ENCODE results near the gene DDX10.

GRCh38 chr11:108813086-108813485 lies 148.2 kb downstream of the DDX10 start:
- no peak for TF ChIP-seq POLR2AphosphoS5 (IDR thresholded peaks at IDR 0.05)
- TF ChIP-seq EP300 (conservative IDR thresholded peaks at IDR 0.05; ENCODE audit: poor library complexity, severe bottlenecking): no peak
- no peak for TF ChIP-seq REST (IDR thresholded peaks at IDR 0.05; ENCODE audit: borderline replicate concordance)
- no peak for TF ChIP-seq CTCF (IDR thresholded peaks at IDR 0.05; ENCODE audit: poor library complexity, severe bottlenecking)
- no peak for TF ChIP-seq TAF1 (IDR thresholded peaks at IDR 0.05; ENCODE audit: low read depth)
- TF ChIP-seq RAD21 (conservative IDR thresholded peaks at IDR 0.05): no peak
- TF ChIP-seq EZH2 (IDR thresholded peaks at IDR 0.05; ENCODE audit: borderline replicate concordance, insufficient read depth, low read length, poor library complexity, severe bottlenecking): no peak
- no peak for TF ChIP-seq MXI1 (conservative IDR thresholded peaks at IDR 0.05; ENCODE audit: poor library complexity, severe bottlenecking)
